CD4-positive, alpha-beta T cell treated with Interleukin-12 subunit alpha and Interleukin-12 subunit beta, for 1 hour (primary cell): ENCODE data around the gene SMIM22.
"Not testable (repeated sequence)": the region's sequence is repeated elsewhere in the genome, so short reads cannot be mapped to it uniquely, and the experiment has no call there.

Experiments
- DNase-seq: peaks from one replicate; pipeline ENCODE4 v3.0.0-alpha.2; 2020

The SMIM22 gene

DNA sequence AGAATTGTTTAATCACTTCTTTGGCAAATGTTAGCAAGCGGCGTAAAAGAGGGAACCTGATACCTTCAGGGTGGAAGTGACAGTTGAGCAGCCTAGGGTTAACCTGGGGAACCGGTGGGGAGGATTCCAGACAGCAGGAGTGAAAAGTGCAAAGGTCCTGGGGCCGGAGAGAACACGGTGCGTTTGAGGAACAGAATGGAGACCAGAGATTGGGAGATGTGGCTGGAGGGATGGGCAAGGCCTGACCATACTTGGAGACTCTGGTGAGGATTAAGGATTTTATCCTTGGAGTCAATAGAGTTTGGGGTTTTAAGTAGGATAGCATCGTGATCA, 25.9 kb upstream of the SMIM22 start:
- no peak for DNase-seq

DNA sequence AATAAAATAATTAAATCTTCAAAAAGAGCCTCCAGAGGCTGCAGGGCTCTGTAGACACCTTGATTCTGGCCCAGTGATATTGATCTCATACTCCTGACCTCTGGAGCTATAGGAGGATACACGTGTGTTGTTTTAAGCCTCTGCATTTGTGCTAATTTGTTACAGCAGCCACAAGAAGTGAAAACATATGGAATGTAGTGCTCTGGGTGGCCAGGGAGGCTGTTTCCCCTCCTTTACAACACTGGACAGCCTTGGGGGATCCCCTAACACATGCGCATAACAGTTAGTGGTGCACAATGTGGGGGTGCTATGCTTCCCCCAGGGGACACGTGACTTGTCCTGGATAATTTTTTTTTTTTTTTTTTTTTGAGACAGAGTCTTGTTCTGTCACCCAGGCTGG, 23.5 kb upstream of the SMIM22 start:
- DNase-seq, result no peak

DNA sequence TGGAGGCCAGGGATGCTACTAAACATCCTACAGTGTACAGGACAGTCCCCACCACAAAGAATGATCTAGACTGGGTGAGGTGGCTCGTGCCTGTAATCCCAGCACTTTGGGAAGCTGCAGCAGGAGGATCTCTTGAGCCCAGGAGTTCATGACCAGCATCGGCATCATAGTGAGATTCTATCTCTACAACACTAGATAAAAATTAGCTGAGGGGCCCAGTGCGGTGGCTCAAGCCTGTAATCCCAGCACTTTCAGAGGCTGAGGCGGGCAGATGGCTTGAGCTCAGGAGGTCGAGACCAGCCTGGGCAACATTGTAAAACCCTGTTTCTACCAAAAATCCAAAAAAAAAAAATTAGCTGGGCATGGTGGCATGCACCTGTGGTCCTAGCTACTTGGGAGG, 22.8 kb upstream of the SMIM22 start:
- DNase-seq, result no peak

DNA sequence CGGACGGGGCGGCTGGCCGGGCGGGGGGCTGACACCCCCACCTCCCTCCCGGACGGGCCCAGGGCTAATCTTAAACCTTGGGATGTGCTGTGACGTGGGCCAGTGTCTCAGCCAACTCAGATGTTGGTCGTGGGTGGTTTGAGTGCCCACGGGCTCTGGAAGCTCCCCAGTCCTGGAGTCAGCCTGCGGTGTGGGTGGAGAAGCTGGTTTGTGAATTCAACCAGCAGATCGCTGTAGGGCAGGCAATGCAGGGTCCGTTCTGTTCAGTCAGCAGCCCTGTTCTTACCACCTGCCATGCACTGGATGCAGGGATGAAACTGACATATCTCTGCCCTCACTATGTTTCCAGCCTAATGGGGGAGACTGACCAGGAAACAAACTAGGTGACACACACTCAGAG, 20.2 kb upstream of the SMIM22 start:
- DNase-seq, result no peak

DNA sequence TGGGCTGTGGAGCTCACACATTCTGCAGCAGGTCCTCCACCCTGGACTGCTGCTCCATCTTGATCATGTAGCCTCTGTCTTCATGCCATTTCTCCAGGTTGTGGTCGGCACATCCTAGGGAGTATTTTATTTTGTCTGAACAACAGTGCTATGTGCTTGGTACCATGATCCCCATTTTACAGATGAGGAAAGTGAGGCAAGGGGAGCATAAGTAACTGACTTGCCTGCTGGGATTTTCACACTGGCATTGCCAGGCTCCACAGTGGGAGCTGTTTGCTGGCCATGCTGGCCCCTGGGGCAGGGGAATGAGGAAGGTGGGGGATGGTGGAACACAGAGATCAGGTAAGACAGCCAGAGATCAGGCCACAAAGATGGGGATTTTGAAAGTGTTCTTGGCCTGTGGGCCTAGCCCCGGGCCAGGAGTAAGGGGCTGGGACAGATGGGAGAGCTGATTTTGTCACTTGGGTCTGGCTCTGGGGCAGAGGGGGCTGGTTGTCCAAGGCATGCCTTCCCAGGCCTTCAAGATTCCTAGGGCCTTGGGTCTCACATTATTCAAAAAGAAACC, 18.9 kb upstream of the SMIM22 start:
- DNase-seq, result no peak

DNA sequence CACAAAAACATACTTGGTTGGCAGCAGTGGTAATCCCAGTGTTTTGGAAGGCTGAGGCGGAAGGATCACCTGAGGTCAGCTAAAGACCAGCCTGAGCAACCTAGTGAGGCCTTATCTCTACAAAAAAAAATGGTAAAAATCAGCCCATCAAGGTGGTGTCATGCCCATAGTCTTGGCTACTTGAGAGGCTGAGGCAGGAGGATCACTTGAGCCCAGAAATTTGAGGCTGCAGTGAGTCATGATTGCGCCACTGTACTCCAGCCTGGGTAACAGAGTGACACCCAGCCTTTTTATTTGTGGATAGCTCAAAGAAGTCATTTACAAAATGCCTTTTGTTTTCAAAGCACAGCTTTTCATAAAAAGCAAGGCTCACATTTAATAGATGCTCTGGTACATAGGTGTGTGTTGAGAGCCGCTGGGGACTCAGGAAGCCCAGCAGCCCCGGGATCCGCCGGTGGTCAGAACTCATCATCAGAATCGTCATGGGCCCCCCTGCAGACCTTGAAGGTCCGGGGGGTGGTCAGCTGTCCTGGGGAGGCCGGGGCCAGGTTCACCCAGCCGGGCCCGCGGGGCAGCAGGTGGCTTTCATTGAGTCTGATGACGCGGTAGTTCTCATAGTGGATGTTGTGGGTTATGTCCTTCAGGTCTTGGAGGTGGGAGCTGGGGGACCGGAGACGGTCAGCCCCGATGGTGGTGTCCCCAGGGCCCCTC, 17.7 kb upstream of the SMIM22 start:
- DNase-seq, result no peak

DNA sequence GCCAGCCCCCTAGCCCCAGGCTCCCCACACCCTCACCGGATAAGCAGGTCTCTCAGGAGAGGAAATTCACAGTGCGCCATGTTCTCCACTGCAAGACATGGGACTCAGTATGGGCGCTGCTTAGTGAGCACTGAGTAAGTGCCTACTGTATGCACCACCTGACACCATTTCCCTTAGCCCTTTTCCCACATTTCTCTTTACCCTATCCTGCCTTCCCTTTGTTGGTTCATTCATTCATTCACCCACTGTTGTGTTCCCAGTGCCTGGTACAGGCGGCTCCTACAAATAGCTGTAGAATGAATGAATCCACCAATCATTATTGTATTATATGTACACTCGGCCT, 17.1 kb upstream of the SMIM22 start:
- DNase-seq, result no peak

DNA sequence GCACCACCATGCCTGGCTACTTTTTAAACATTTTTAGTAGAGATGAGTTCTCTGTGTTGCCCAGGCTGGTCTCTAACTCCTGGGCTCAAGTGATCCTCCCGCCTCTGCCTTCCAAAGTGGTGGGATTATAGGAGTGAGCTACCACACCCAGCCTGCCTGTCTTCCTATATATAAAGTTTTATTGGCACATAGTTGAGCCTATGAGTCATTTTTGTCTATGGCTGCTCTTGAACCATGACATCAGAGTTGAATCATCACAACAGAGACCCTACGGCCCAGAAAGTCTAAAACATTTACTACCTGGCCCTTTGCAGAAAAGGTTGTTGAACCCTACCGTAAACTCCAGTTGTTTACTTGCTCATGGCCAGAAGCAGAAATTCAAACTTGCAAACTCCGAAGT, 14.9 kb upstream of the SMIM22 start:
- no peak for DNase-seq

DNA sequence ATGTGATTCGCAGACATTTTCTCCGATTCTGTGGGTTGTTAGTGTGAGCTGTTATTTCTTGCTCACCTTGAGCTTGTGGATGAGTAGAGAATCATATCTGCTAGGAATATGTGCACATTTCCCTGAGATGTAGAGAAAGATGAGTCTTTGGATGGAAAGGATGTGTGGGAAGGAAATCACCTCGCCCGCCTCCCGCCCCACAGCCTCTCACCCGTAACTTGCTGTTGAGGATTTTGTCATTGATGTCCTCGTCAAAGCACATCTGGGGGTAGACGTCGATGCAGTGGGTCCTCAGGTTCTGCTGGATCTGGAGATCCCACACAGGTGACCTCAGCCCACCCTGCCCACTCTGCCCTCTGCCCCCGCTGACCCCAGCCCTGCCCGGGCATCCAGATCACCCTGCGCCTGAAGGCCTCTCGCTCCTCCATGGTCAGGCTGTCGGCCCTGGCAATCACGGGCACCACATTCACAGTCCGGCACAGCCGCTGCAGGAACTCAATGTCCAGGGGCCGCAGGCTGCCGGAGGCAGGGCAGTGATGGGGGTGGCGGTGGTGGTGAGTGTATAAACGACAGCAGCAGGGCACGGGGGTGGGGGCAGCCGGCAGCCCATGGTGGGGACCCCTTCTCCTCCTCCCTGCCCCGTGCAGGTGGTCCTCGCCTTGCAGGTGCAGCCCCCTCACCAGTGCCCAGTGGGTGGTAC, 11.8 kb upstream of the SMIM22 start:
- no peak for DNase-seq

DNA sequence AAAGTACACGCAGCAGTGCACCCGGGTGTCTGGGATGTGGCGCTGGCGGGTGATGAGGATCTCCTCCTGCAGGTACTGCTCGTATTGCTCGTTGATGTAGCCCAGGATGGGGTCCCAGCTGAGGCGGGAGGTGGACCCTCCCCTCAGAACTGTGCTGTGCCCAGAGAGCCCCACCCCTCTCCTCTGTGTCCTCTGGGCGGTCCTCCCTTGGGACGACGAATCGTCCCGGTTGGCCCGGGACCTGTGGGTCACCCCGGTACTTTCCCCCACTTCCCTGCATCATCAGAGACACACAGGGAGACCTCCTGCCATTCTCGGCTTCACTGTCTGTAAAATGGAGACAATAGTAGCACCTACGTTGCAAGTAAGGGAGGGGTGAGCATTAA, 11.2 kb upstream of the SMIM22 start:
- no peak for DNase-seq

DNA sequence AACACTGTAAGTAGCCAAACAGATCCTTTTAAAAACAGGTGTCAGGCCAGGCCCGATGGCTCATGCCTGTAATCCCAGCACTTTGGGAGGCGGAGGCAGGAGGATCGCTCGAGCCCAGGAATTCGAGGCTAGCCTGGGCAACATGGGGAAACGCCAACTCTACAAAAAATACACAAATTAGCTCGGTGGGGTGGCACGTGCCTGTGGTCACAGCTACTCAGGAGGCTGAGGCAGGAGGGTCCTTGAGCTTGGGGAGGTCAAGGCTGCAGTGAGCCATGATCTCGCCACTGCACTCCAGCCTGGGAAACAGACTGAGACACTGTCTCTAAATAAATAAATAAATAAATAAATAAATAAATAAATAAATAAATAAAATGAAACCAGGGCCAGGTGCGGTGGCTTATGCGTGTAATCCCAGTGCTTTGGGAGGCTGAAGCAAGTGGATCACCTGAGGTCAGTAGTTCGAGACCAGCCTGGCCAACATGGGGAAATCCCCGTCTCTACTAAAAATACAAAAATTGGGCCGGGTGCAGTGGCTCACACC, 10.7 kb upstream of the SMIM22 start:
- not testable (repeated sequence) for DNase-seq

DNA sequence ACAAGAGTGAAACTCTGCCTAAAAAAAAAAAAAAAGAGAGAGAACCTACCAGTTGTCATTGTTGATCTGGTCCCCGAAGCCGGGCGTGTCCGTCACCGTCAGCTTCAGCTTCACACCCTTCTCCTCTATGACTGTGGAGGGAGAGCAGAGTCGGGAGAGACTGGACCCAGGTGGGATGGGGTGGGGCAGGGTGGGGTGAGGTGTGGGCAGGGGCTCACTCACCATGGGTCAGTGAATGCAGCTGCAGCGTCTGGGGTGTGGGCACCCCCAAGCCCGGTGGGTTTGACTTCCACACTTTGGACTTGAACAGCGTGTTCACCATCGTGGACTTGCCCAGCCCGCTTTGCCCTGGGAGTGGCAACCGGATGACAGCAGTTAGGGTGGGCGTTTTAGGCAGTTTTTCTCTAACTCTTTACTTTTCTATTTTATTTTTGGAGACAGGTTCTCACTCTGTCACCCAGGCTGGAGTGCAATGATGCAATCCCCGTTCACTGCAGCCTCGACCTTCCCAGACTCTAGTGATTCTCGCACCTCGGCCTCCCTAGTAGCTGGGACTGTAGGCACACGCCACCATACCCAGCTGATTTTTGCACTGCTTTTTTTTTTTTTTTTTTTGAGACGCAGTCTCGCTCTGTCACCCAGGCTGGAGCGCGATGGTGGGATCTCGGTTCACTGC, 9.3 kb upstream of the SMIM22 start:
- no peak for DNase-seq

DNA sequence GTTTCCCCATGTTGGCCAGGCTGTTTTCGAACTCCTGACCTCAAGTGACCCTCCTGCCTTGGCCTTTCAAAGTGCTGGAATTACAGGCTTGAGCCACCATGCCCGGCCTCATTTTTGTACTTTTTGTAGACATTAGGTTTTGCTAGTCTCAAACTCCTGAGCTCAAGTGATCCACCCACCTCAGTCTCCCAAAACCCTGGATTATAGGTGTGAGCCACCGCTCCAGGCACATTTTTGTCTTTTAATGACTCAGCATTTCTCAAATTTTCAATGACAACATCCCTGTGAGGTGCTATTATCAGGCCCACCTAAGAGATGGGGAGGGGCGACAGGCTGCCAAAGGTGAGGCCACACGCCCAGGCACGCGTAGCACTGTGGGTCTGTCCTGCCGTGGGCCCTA, 8.1 kb upstream of the SMIM22 start:
- DNase-seq, result no peak

DNA sequence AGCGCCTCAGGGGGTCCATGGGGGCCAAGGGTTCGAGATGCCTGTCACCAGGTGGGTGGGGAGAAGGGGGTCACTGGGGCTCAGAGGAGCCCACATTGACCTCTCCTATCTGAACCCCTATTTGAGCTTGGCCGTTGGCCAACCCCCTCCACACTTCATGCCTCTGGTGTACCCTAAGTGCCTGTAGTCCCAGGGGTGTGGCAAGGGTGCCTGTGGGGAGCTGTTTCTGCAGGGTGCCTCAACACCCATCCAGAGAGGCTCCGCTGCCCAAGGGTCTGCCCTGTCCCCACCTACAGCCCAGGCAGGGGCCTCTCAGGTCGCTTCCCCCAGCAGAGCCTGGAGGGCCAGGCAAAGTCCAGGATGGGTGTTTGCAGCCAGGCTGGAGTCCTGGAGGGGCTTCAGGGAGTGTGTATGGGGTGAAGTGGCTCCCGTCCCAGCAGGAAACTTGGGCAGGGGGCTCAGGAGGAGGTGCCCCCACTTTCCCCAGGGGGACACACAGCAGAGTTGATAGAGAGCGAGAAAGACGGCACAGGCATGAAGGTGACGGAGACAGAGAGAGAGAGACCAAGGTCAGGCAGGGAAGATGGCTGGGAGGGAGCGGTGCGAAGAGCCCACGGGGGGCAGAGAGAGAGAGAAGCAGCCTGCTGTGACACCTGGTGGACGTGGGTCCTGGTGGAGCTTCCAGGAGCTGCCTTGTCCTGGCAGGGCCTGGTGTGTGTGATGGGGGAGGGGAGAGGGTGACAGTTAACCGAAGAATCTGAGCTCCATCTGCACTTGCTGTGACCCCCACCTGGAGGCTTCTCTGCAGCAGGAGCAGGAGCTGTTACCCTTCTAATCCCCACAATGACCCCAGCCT, 7.3 kb upstream of the SMIM22 start, which contains the start of gene SEPTIN12:
SEPTIN12 (minus strand) TSS at position 719 of the 856 bp plus-strand sequence; CDS start at position 19, 700 bp downstream.
- no peak for DNase-seq

DNA sequence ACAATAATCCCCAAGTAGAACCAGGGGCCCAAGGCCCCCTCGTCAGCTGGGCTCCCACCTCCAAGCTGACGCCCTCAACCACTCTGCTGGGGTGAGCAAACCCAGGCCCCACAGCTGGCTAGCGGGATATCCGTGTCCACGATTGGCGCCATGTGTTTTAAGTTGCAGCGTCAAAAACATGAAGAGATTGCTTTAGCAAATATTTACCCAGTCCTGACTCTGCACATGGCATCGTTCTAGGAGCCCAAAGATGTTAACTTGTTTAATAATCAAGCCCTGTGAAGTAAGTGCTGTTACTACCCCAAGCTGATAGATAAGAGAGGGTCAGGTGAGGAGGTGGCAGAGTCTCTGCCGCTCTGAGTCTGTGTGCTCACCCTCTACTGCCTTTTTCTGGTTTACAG, 6.7 kb upstream of the SMIM22 start:
- no peak for DNase-seq

DNA sequence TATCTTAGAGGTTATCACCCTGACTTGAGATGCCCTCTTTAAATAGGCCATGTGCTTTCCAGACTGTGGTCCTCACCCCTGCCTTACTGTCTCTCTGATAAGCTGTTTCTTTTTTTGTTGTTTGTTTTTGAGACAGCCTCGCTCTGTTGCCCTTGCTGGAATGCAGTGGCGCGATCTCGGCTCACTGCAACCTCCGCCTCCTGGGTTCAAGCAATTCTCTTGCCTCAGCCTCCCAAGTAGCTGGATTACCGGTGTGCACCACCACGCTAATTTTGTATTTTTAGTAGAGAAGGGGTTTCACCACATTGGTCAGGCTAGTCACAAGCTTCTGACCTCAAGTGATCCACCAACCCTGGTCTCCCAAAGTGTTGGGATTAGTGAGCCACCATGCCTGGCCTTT, 6.3 kb upstream of the SMIM22 start:
- no peak for DNase-seq

DNA sequence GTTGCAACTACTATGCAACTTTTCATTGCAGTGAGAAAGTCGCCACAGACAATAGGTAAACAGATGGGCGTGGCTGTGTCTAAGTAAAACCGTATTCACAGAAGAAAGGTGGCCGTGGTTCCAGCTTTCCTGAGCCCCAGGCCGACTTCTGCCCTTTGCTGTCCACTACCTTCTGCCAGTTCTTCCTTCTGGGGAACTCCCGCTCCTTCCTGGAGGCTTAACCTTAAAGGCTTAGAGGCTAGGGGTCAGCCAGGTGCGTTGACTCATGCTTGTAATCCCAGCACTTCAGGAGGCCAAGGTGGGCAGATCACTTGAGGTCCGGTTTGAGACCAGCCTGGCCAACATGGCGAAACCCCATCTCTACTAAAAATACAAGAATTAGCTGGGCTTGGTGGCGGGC, 4.9 kb upstream of the SMIM22 start:
- no peak for DNase-seq

DNA sequence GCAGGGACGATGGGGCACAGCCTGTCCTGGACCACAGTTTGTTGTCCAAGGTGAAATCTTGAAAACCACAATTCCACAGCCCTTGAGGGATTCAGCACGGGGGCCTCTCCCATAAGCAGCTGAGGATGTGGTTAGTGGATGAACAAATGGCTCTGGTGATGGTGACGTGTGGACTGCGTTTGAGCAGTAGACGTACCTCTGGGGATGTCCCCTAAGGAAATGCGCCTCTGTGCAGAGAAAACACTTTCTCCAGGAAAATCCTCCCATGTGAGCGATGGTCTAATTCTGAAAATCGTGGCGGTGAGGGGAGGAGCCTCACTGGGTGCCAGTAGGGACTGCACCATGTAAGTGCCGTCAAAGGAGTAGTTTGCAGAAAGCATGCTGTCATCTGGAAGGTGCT, 4.3 kb upstream of the SMIM22 start:
- DNase-seq, result no peak

DNA sequence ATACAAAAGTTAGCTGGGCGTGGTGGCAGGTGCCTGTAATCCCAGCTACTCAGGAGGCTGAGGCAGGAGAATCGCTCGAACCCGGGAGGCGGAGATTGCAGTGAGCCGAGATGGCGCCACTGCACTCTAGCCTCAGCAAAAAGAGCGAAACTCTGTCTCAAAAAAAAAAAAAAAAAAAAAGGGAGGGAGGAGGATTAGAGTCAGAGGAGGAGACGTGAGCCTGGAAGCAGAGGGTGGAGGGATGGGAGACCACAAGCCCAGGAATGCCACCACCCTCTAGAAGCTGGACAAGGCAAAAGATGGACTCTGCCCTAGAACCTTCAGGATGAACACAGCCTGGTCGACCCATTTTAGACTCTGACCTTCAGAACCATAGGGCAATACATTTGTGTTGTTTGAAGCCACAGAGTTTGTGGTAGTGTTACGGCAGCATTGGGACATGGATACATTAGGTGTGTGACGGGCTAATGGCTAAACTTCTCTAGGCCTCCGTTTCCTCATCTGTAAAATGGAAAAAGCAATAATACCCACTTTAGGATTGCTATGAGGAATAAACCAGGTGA, 2.1 kb upstream of the SMIM22 start:
- no peak for DNase-seq

DNA sequence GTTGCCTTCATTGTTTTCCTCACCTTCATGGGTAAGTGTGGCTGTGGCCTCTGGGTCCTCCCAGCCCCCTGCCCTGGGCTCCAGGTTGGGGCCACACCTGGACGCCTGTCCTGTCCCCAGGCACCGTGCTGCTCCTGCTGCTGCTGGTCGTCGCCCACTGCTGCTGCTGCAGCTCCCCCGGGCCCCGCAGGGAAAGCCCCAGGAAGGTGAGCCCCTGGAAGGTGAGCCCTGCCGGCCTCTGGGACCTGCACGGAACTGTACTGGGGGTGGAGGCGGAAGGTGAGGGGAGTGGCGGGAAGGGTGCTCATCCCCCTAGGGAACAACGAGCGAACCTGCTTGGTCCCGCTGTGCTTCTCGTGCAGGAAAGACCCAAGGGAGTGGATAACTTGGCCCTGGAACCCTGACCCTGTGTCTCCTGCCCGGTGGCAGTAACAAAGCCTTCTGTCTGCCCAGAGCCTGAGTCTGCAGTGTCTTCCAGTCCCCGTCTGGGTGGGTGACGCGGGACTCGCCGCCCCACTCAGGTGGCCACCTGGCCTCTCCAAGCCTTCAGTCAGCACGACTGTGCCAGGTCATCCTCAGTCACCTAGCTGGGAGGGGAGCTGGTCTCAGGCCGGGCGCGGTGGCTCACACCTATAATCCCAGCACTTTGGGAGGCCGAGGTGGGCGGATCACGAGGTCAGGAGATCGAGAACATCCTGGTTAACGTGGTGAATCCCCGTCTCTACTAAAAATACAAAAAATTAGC, 831 bp downstream of the SMIM22 start:
- DNase-seq, result no peak

DNA sequence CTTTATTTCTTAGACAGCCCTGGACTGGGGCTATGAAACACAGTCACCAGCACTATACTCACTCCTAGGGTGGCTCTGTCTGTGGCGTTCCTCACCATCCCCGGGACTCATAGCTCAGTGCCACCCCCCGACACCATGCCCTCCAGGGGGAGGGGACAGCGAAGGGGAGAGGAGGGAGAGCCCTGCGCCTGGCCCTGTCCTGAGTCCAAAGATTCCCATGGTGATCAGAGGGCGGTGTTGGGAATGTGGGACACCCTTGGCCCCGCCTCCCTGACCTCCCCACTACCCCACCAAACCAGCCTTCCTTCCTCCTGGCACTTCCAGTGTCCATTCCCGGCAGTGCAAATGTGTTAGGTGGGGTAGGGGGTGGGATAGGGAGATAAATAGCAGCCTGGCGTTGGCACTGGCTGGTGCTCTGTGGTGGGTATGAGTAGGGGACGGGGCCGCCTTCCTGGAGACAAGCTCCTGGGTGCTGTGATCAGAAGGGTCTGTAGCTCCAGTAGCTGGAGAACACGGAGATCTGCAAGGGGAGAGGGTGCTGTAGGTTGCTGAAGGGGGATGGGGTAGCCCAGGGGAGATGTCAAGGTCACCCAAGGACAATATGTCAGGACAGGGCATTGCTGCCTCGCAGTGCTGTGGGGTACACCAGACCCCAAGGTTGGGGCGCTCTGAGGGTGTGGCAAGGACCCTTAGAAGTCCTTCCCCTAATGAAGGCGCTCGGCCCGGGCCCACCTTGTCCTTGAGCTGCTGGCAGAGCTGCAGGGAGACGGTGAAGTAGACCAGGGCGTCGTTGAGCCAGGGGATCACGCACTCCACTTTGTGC, 2.0 kb downstream of the SMIM22 start:
- DNase-seq, result no peak
